Muscle of leg (tissue), 11 donors: ENCODE measurements around the gene CERK. TPM values are rescaled to one million over a fixed set of nuclear protein-coding genes. Genes with fewer than 3 reads are reported as not detected.

Experiments used
- DNase-seq: peaks from one replicate; pipeline ENCODE4 v3.0.0; 2013
- H3K27ac ChIP-seq: one replicate; pipeline ENCODE4 v1.5.1; 2013; ENCODE audit warnings: mild to moderate bottlenecking, low read length, control low read depth
- H3K27me3 ChIP-seq: one replicate; pipeline ENCODE4 v1.6.1; 2013; ENCODE audit warnings: low read length; ENCODE audit not compliant: control insufficient read depth, insufficient read depth
- H3K36me3 ChIP-seq: one replicate; pipeline ENCODE4 v1.6.1; 2013; ENCODE audit warnings: low read length; ENCODE audit not compliant: control insufficient read depth, insufficient read depth
- H3K4me1 ChIP-seq: one replicate; pipeline ENCODE4 v1.6.1; 2013; ENCODE audit warnings: low read length; ENCODE audit not compliant: control insufficient read depth, insufficient read depth
- H3K4me3 ChIP-seq: one replicate; pipeline ENCODE4 v1.5.1; 2013; ENCODE audit warnings: low read length, control low read depth
- H3K9me3 ChIP-seq: replicated peaks from 2 replicates; pipeline ENCODE4 v1.6.1; 2013; ENCODE audit warnings: low read depth, low read length; ENCODE audit not compliant: control insufficient read depth
- WGBS: methylation state at CpG from one replicate; pipeline ENCODE4 v1.1.5; 2013; ENCODE audit warnings: missing lambda C conversion rate; ENCODE audit not compliant: insufficient coverage; 5-methylcytosine and 5-hydroxymethylcytosine counted together
- polyA plus RNA-seq, 8 donors: library from polyadenylated mRNA; unstranded; fragments of 120-200 nt; gene quantifications; one replicate each; pipeline versions ENCODE4 v1.2.1 to v1.2.3, GENCODE V29; 2013; ENCODE audit warnings: inconsistent platforms in 1 of 8, low replicate concordance in 1 of 8; ENCODE audit not compliant: insufficient read length in 8 of 8, insufficient read depth in 1 of 8
- total RNA-seq: library from RNA; stranded (reverse); fragments of 120-200 nt; gene quantifications from one replicate; pipeline ENCODE4 v1.2.4, GENCODE V29; 2013

Gene CERK
- total and polyA plus RNA-seq, 9 donors: 18.5 to 33.0 (median 25.4) TPM

- Histone ChIP-seq H3K27me3 (peaks cover 9% of the 10 kb centered on the region), H3K9me3 (no peaks in the 10 kb centered on the region), H3K36me3 (no peaks in the 10 kb centered on the region), H3K4me3 (no peak overlapping the region), H3K27ac (no peak overlapping the region), H3K4me1 (peaks cover 23% of the 10 kb centered on the region)
- no peak for DNase-seq
- 56% methylated on average over 6 of the region's 6 CpGs for WGBS
These were observed 4.6 kb upstream of the CERK start for GRCh38 chr22:46742576-46743221.

GRCh38 chr22:46741974-46742519 lies 4.0 kb upstream of the CERK start:
- 65% methylated on average over 2 of the region's 6 CpGs for WGBS
- DNase-seq: no peak
- peaks cover 3% of the 10 kb centered on the region for H3K27me3 ChIP-seq
- no peak overlapping the region for H3K27ac ChIP-seq
- no peaks in the 10 kb centered on the region for H3K36me3 ChIP-seq
- H3K4me1 ChIP-seq: peaks cover 20% of the 10 kb centered on the region
- H3K9me3 ChIP-seq: no peaks in the 10 kb centered on the region
- H3K4me3 ChIP-seq: no peak overlapping the region

DNA sequence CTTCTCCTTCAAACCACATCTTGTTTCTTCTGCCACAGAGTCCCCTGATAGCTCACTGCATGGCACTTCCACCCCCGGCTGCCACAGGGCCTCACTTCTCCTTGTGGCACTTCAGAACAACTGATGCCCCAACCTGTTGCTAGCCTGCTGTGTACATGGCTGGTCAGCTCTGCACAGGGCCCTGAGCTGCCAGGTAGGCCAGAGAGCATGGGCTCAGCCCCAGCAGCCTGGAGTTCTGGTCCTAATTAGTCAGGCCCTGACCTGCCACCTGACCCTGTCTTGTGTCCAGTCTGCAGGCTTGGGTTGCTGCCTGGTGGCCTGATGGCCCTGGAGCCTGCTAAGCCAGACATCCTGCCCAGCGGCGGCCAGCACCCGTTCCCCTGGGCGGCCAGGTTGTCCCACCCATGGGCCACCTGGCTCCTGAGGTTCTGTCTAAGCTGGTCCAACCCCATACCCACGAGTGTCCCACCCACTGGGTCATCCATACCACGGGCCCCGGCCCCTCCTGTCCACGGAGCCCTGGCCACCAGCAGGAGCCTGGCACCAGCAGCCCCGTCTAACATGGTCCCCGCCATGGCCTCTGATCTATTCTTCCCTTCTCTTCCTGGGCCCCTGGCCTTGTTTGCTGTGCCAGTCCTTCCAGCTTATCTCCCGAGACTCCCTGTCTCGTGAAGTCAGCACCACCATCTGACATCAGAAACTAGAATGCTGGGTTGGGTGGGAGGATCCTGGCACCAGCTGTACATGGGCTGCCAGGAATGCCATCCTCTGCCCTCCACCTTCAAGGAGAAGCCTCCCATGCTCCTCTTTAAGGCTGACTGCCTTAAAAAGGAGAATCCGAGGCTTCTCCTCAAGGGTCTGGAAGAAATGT lies 3.1 kb upstream of the CERK start:
- DNase-seq: no peak
- Histone ChIP-seq H3K9me3 (no peaks in the 10 kb centered on the region), H3K36me3 (no peaks in the 10 kb centered on the region), H3K4me3 (no peak overlapping the region), H3K4me1 (peaks cover 29% of the 10 kb centered on the region), H3K27ac (no peak overlapping the region), H3K27me3 (no peaks in the 10 kb centered on the region)
- 65% methylated on average over 9 of the region's 14 CpGs for WGBS

DNA sequence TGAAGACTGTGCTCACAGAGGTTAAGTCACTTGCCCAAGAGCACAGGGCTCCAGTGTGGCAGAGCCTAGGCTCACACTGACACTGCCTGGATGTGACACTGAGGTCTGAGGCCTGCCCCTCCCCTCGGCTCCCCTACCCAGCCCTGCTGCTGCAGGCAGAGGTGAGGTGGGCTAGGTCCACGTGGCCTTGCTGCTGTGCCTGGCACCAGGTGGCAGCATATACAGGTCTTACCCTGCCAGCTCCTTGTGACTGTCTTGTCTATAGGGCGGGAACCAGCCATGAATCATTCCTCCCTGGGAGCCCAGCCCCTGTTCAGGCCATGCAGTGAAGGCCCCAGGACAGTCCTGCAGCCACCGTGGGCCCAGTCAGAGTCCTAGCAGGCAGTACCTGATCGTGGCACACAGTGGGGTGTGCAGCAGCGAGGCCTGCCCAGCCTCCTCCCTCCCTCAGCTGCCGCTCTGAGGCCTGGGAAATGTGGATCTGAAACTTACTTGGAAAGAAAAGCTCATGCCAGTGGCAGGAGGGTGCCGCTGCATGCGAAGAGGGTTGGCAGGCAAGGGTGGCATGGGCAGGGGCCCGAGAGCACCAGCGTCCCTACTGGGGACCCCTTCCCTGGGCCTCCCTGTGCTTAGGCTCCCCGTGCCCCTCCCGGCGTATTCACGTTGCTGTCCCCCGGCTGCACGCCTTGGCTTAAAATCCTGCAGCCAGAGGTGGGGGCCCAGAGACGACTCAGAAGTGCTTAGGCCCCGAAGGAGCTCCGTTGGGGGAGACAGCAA lies 1.2 kb upstream of the CERK start:
- WGBS: 36% methylated on average over 11 of the region's 20 CpGs
- H3K36me3 ChIP-seq: peaks cover 4% of the 10 kb centered on the region
- H3K27ac ChIP-seq: peak overlapping the region; percentile 76
- H3K9me3 ChIP-seq: no peaks in the 10 kb centered on the region
- DNase-seq: peak; percentile 74
- H3K27me3 ChIP-seq: no peaks in the 10 kb centered on the region
- peaks cover 44% of the 10 kb centered on the region for H3K4me1 ChIP-seq
- peak overlapping the region; percentile 56 for H3K4me3 ChIP-seq

GRCh38 chr22:46738647-46739093 lies 618 bp upstream of the CERK start:
- WGBS: 8% methylated on average over 18 of the region's 20 CpGs
- H3K27ac ChIP-seq: peak overlapping the region; percentile 76
- peak; percentile 51 for DNase-seq
- peak overlapping the region; percentile 56 for H3K4me3 ChIP-seq
- no peaks in the 10 kb centered on the region for H3K9me3 ChIP-seq
- peaks cover 48% of the 10 kb centered on the region for H3K4me1 ChIP-seq
- H3K36me3 ChIP-seq: peaks cover 4% of the 10 kb centered on the region
- H3K27me3 ChIP-seq: no peaks in the 10 kb centered on the region

DNA sequence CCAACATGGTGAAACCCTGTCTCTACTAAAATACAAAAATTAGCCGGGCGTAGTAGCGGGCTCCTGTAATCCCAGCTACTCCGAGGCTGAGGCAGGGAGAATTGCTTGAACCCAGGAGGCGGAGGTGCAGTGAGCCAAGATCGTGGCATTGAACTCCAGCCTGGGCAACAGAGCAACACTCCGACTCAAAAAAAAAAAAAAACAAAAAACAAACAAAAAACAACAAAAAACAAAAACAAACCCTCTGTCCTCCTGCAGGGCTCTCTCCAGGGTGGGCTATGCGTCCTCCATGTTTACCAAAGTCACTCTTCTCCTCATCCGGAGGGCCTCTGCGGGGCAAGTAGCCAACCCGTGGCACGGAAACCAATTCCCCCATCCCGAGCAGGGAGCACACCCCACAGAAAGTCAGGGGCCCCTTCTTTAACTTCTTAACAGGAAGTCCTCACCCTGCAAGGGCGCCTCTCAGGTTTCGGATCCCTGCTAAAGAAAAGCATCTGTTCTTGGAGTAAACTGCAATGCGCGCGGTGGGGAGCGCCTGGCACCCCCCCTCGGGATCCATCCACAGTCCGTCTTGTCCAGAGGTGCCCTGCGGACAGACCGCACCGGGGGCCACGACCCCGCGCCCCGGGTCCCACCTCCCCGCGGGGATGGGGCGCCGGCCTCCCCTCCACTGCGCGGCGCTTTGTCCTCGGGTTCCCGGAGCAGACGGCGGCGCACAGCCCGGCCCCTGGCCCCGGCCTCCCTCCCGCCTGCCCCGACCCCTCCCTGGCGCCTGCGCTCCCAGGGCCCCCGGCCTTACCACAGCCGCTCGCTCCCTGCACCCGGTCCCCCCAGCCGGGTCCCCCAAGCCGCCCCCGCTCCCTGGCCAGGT lies 712 bp downstream of the CERK start:
- no peaks in the 10 kb centered on the region for H3K27me3 ChIP-seq
- peak overlapping the region; percentile 74 for H3K4me3 ChIP-seq
- no peaks in the 10 kb centered on the region for H3K9me3 ChIP-seq
- H3K4me1 ChIP-seq: peaks cover 48% of the 10 kb centered on the region
- WGBS: 2% methylated on average over 52 of the region's 53 CpGs
- H3K36me3 ChIP-seq: peaks cover 4% of the 10 kb centered on the region
- DNase-seq: peak; percentile 72
- peak overlapping the region; percentile 82 for H3K27ac ChIP-seq

DNA sequence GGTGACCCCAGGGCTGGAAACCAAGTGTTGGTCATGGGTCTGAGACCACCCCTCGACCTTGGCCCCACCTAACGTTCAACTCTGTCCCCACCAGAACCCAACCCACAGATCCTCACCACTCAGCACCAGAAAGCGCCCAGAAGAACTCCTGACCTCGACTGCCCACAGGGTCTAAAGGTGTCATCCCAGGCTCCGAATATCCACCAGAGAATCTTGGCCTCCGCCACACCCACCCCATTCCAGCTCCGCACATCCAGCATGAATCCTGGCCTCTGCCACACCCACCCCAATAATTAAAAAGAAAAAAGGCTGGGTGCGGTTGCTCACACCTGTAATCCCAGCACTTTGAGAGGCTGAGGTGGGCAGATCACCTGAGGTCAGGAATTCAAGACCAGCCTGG lies 1.3 kb downstream of the CERK start:
- Histone ChIP-seq H3K27ac (no peak overlapping the region), H3K4me1 (peaks cover 52% of the 10 kb centered on the region), H3K27me3 (no peaks in the 10 kb centered on the region)

GRCh38 chr22:46735747-46736608 lies 2.1 kb downstream of the CERK start:
- Histone ChIP-seq H3K27ac (peak overlapping the region; percentile 42), H3K4me3 (peak overlapping the region; percentile 74), H3K27me3 (no peaks in the 10 kb centered on the region), H3K9me3 (no peaks in the 10 kb centered on the region), H3K4me1 (peaks cover 59% of the 10 kb centered on the region), H3K36me3 (peaks cover 12% of the 10 kb centered on the region)
- WGBS: 57% methylated on average over 3 of the region's 13 CpGs
- DNase-seq: no peak

More for the DNA sequence above, 1.3 kb downstream of the CERK start:
- DNase-seq: no peak
- WGBS: 51% methylated on average over 5 of the region's 8 CpGs
- Histone ChIP-seq H3K4me3 (peak overlapping the region; percentile 74), H3K9me3 (no peaks in the 10 kb centered on the region), H3K36me3 (peaks cover 8% of the 10 kb centered on the region)
